ENCODE results near the gene CHMP6. TPM values are rescaled to one million over a fixed set of nuclear protein-coding genes. Genes with fewer than 3 reads are reported as not detected.

Gene CHMP6
- total and polyA plus RNA-seq, 10 donors: 23.0 to 41.1 (median 30.8) TPM

DNA sequence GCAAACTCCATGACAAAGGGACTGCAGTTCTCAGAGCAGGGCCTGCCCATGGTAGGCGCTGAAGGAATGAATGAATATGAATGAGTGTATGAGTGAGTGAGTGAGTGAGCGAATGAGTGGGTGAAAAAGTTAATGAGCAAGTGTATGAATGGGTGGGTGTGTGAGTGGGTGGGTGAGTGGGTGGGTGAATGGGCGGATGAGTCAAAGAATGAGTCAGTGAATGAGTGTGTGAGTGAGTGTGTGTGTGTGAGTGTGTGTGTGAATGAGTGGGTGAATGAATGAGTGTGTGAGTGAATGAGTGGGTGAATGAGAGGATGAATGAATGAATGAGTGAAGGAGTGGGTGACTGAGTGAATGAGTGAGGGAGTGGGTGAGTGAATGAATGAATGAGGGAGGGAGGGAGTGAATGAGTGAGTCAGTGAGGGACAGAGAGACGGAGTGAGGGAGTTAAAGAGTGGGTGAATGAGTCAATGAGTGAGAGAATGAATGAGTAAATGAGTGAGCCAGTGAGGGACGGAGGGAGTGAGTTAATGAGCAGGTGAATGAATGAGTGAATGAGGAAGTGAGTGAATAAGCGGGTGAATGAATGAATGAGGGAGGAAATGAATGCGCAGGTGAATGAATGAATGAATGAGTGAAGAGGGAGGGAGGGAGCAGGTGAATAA is 11.1 kb upstream of the CHMP6 start:
- TF ChIP-seq POLR2A (IDR thresholded peaks at IDR 0.05): no peak
- no peak for TF ChIP-seq POLR2AphosphoS5 (IDR thresholded peaks at IDR 0.05)
- TF ChIP-seq, protein P1, sequence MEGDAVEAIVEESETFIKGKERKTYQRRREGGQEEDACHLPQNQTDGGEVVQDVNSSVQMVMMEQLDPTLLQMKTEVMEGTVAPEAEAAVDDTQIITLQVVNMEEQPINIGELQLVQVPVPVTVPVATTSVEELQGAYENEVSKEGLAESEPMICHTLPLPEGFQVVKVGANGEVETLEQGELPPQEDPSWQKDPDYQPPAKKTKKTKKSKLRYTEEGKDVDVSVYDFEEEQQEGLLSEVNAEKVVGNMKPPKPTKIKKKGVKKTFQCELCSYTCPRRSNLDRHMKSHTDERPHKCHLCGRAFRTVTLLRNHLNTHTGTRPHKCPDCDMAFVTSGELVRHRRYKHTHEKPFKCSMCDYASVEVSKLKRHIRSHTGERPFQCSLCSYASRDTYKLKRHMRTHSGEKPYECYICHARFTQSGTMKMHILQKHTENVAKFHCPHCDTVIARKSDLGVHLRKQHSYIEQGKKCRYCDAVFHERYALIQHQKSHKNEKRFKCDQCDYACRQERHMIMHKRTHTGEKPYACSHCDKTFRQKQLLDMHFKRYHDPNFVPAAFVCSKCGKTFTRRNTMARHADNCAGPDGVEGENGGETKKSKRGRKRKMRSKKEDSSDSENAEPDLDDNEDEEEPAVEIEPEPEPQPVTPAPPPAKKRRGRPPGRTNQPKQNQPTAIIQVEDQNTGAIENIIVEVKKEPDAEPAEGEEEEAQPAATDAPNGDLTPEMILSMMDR (IDR thresholded peaks at IDR 0.05 in 8 of 11, conservative IDR thresholded peaks at IDR 0.05 in 3 of 11): no peak
- peaks cover 0 to 29% (median 0%) of the 10 kb centered on the region in 7 donors for H3K27me3 ChIP-seq (replicated peaks in 1 of 7)

DNA sequence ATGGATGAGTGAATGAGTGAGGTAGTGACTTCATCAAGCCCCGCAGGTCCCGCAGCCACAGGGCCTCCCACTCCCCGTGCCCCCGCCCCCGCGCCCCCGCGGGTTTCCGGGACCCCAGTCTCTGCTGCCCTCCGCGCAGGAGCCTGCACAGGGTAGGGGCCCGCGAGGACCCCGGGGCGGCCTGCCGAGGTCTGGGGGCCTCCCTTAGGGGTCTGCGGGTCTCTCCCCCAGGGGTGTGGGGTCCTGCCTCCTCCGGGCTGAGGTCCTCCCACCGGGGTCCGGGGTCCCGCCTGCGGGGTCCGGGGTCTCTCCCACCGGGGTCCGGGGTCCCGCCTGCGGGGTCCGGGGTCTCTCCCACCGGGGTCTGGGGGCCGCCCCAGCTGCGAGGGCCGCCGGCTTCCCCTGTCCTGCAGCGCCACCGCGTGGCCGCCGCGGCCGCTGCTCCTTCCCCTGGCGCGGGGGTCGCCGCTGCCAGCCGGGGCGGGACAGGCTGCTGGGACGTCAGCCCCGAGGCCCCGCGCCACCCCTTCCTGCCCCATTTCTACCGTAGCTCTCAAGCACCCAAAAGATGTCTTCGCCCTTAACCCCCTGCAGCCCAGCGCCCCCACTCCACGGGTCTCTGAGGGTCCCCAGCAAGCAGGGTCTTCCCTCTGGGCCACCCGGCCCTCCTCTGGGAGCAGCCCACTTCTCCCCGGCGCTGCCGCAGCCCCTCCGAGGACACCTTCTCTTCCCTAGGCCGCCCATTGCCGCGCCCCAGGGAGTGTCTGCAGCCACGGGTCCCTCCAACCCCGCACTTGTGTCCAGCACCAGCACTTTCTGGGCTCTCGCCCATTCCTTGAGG is 10.4 kb upstream of the CHMP6 start:
- H3K27me3 ChIP-seq (replicated peaks in 1 of 7): peaks cover 0 to 29% (median 0%) of the 10 kb centered on the region in 7 donors
- intact Hi-C loops (cut with DNase I; ENCODE audit: low total_unique reads): no loop called here
- H3K36me3 ChIP-seq: no peaks in the 10 kb centered on the region
- H3K9me3 ChIP-seq: peaks cover 0 to 3% (median 0%) of the 10 kb centered on the region in 8 donors
- peaks cover 7 to 38% (median 31%) of the 10 kb centered on the region in 6 donors for H3K4me1 ChIP-seq
- H3K27ac ChIP-seq: no peak overlapping the region
- peak overlapping the region in 3 of 8 donors; percentile 12 to 58 (median 13) for H3K4me3 ChIP-seq
- no peak for TF ChIP-seq POLR2AphosphoS5 (IDR thresholded peaks at IDR 0.05)
- no peak for TF ChIP-seq POLR2A (IDR thresholded peaks at IDR 0.05)
- TF ChIP-seq, protein P1 (IDR thresholded peaks at IDR 0.05 in 8 of 11, conservative IDR thresholded peaks at IDR 0.05 in 3 of 11): peak; percentile 20 to 96 (median 87)
- WGBS, 5 donors: 9 to 14% (median 11%) methylated on average over 31 to 65 of the region's 65 CpGs
- peak; percentile 82 for DNase-seq

More for the DNA sequence above, 11.1 kb upstream of the CHMP6 start:
- WGBS, 5 donors: 47 to 62% (median 53%) methylated on average over 7 of the region's 7 CpGs
- H3K4me1 ChIP-seq: peaks cover 7 to 36% (median 27%) of the 10 kb centered on the region in 6 donors
- H3K27ac ChIP-seq: peak overlapping the region in 1 of 8 donors; percentile 77
- no peak for DNase-seq
- H3K36me3 ChIP-seq: no peaks in the 10 kb centered on the region
- intact Hi-C loops (cut with DNase I; ENCODE audit: low total_unique reads): no loop called here
- H3K4me3 ChIP-seq: peak overlapping the region in 2 of 8 donors; percentile 13 to 58
- peaks cover 0 to 3% (median 0%) of the 10 kb centered on the region in 8 donors for H3K9me3 ChIP-seq

- DNase-seq: no peak
- no peak overlapping the region for H3K27ac ChIP-seq
- peaks cover 0 to 3% (median 0%) of the 10 kb centered on the region in 8 donors for H3K9me3 ChIP-seq
- intact Hi-C loops (cut with DNase I; ENCODE audit: low total_unique reads): no loop called here
- peaks cover 0 to 29% (median 0%) of the 10 kb centered on the region in 7 donors for H3K27me3 ChIP-seq (replicated peaks in 1 of 7)
- H3K4me3 ChIP-seq: no peak overlapping the region
- WGBS, 5 donors: 62 to 76% (median 67%) methylated on average over 11 to 17 of the region's 17 CpGs
- TF ChIP-seq POLR2A (IDR thresholded peaks at IDR 0.05) (no peak), POLR2AphosphoS5 (IDR thresholded peaks at IDR 0.05) (no peak)
- TF ChIP-seq, protein P1 (IDR thresholded peaks at IDR 0.05 in 8 of 11, conservative IDR thresholded peaks at IDR 0.05 in 3 of 11): no peak
- H3K36me3 ChIP-seq: no peaks in the 10 kb centered on the region
- peaks cover 11 to 45% (median 37%) of the 10 kb centered on the region in 6 donors for H3K4me1 ChIP-seq
Observed at GRCh38 chr17:80981929-80982425, 9.7 kb upstream of the CHMP6 start.
